ENCODE data around the gene GORASP2.

Gene GORASP2

DNA sequence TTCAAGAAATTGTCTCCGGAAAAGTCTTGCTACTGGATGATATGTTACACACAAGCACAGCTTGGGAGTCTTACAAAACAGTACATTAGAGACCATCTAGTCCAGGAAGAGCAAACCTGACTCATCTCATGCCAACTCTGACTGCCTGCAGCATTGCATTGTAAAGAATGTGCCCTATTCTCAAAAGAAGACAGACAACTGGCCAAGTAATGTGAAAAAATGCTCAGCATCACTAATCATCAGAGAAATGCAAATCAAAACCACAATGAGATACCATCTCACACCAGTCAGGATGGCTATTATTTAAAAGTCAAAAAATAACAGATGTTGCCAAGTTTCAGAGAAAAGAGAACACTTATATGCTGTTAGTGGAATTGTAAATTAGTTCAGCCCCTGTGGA, 42.7 kb upstream of the GORASP2 start:
- H3K36me3 ChIP-seq (replicated peaks) = no peaks in the 10 kb centered on the region
- no peaks in the 10 kb centered on the region for H3K27me3 ChIP-seq (replicated peaks)
- no peak overlapping the region for H3K27ac ChIP-seq
- in situ Hi-C loops (cut with HindIII; ENCODE audit: low pct_ligation_motif_present, low sequenced_read_pairs) = no loop called here
- TF ChIP-seq, protein P1, sequence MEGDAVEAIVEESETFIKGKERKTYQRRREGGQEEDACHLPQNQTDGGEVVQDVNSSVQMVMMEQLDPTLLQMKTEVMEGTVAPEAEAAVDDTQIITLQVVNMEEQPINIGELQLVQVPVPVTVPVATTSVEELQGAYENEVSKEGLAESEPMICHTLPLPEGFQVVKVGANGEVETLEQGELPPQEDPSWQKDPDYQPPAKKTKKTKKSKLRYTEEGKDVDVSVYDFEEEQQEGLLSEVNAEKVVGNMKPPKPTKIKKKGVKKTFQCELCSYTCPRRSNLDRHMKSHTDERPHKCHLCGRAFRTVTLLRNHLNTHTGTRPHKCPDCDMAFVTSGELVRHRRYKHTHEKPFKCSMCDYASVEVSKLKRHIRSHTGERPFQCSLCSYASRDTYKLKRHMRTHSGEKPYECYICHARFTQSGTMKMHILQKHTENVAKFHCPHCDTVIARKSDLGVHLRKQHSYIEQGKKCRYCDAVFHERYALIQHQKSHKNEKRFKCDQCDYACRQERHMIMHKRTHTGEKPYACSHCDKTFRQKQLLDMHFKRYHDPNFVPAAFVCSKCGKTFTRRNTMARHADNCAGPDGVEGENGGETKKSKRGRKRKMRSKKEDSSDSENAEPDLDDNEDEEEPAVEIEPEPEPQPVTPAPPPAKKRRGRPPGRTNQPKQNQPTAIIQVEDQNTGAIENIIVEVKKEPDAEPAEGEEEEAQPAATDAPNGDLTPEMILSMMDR (IDR thresholded peaks at IDR 0.05; ENCODE audit: low read depth, low read length, missing control alignments) = no peak
- no peak overlapping the region for H3K4me3 ChIP-seq (ENCODE audit: low read depth, low read length)
- peak; percentile 26 for DNase-seq

DNA sequence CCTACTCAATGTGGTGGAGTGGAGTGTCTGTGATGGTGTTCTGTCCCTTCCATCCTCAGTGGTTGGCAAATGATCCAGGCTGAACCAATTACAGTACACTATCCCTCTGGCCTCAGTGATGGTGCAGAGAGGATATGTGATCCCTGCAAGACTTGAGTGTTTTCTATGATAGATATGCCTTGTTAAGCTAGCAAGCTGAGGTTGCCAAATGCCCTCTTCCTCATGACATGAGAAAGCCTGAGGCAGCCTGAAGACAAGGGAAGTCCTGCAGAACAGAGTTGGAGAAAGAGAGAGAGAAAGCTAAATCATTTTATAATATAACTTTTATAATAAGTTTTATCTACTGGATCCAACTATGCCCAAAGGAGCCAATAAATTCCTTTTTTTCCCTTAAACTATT, 41.6 kb upstream of the GORASP2 start:
- H3K27me3 ChIP-seq (replicated peaks) = no peaks in the 10 kb centered on the region
- TF ChIP-seq, protein P1 (IDR thresholded peaks at IDR 0.05; ENCODE audit: low read depth, low read length, missing control alignments) = no peak
- no peak overlapping the region for H3K27ac ChIP-seq
- H3K4me3 ChIP-seq (ENCODE audit: low read depth, low read length) = no peak overlapping the region
- DNase-seq = no peak
- H3K36me3 ChIP-seq (replicated peaks) = no peaks in the 10 kb centered on the region
- in situ Hi-C loops (cut with HindIII; ENCODE audit: low pct_ligation_motif_present, low sequenced_read_pairs) = no loop called here

DNA sequence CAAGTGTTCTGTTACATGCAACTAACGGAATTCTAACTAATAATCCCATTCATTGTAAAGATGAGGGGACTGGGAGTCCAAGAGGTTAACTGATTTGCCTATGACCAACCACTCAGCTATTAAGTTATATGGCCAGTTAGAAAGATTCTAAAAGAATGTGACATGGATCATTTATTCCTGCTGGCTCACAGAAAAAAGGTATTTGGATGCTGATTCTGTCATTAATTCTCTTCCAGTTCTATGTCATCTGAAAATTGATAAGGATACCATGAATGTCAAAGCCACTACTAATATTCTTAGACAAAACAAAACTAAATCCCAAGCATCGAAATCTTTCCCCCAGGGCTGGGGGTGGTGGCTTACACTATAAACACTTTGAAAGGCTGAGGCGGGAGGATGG, 41.2 kb upstream of the GORASP2 start:
- TF ChIP-seq, protein P1 (IDR thresholded peaks at IDR 0.05; ENCODE audit: low read depth, low read length, missing control alignments) = no peak
- Histone ChIP-seq H3K36me3 (replicated peaks) (no peaks in the 10 kb centered on the region), H3K27me3 (replicated peaks) (no peaks in the 10 kb centered on the region), H3K27ac (no peak overlapping the region), H3K4me3 (ENCODE audit: low read depth, low read length) (no peak overlapping the region)
- no peak for DNase-seq
- in situ Hi-C loops (cut with HindIII; ENCODE audit: low pct_ligation_motif_present, low sequenced_read_pairs) = no loop called here

DNA sequence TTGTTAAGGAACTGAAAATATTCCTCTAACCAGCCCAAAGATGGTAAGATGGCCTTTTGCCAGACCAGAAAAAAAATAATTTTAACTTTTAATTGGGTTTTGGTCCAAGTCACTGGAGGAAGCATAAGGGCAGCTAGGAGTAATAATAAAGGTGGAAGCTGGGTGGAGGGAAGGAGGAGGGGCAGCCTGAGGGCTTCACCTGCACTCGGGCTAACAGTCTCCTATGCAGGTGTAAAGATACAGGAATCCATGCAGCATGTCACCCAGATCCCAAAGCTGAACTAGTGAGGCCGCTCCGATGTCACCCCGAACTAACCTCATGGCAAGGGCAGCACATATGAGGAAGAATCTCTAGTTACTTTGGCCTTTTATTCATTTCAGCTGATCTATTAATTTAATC, 37.2 kb upstream of the GORASP2 start:
- H3K27ac ChIP-seq = no peak overlapping the region
- DNase-seq = no peak
- TF ChIP-seq, protein P1 (IDR thresholded peaks at IDR 0.05; ENCODE audit: low read depth, low read length, missing control alignments) = no peak
- H3K36me3 ChIP-seq (replicated peaks) = no peaks in the 10 kb centered on the region
- no peaks in the 10 kb centered on the region for H3K27me3 ChIP-seq (replicated peaks)
- in situ Hi-C loops (cut with HindIII; ENCODE audit: low pct_ligation_motif_present, low sequenced_read_pairs) = no loop called here
- H3K4me3 ChIP-seq (ENCODE audit: low read depth, low read length) = no peak overlapping the region

DNA sequence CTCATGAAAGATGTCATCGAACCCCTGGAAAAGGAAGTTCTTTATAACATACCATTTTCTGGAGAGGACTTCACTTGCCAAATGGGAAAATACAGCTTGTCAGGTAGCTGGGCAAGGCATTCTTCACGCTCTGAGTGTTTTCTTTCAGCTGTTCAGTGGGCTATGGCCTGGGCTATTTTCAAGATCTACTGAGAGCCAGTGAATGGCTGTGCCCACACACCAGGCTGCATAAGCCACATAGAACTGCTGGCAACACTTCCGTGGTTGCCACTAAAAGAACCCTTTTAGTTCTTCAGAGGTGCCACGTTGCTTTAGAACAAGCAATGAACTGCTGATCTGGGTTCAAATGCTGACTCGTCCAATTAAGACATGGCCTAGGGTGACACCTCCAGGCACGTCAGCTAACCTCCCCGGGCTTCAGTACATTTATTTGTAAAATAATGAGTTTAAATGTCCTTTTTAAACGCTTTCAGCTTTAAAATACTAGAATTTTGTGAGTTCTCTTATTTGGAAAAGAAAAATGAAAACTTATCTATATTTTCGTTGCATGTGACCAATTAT, 36.6 kb upstream of the GORASP2 start:
- Histone ChIP-seq H3K27ac (no peak overlapping the region), H3K27me3 (replicated peaks) (no peaks in the 10 kb centered on the region), H3K36me3 (replicated peaks) (no peaks in the 10 kb centered on the region), H3K4me3 (ENCODE audit: low read depth, low read length) (no peak overlapping the region)
- TF ChIP-seq, protein P1 (IDR thresholded peaks at IDR 0.05; ENCODE audit: low read depth, low read length, missing control alignments) = no peak
- no peak for DNase-seq
- in situ Hi-C loops (cut with HindIII; ENCODE audit: low pct_ligation_motif_present, low sequenced_read_pairs) = no loop called here
